Measurements from ENCODE around the gene GDPD5. TPM values are rescaled to one million over a fixed set of nuclear protein-coding genes. Genes with fewer than 3 reads are reported as not detected.

The GDPD5 gene
- total RNA-seq, 1 experiment from 2014 or later, result 4.0 TPM

DNA sequence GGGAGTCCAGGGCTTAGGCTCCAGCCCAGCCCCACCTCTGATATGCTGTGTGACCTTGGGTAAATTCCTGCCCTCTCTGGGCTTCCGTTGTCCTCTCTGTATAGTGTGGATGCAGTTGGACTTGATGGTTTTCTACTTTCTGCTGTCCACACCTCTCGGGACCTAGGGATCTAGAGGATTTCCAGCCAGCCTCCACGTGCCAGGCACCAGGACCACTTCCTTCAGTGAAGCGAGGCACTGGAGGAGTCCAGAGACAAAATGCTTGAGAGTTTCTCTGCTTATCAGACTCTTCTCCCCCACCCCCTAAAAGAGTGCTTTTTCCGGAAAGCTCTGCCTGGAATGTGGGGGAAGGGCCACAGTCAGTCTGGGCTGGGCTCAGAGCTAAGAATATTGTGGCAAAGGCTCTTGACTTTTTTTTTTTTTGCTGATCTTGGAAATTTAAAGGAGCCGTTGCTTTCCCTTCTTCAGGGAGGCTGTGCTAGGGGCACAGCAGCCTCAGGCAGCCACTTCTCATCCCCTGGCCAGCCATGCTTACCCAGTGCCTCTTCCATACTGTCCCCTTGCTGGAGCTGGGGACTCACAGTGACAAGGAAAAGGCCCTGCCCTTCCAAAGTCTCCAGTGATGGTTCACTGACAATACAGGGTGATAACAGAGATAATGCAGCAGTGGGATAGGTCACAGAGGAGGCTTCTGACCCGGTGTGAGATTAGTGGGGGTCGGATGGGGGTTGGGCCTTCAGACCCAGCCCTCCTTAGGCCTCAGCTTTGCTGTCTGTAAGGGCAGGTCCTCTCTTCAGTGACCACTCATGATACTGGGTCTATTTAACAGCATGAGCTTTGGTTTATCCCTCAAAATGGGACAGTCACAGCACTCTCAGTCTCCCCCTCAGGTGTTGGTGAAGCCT is 33.5 kb upstream of the GDPD5 start:
- no peak for DNase-seq (ENCODE audit: low spot score)

GRCh38 chr11:75557666-75558494 is 32.1 kb upstream of the GDPD5 start:
- no peak for DNase-seq (ENCODE audit: low spot score)

DNA sequence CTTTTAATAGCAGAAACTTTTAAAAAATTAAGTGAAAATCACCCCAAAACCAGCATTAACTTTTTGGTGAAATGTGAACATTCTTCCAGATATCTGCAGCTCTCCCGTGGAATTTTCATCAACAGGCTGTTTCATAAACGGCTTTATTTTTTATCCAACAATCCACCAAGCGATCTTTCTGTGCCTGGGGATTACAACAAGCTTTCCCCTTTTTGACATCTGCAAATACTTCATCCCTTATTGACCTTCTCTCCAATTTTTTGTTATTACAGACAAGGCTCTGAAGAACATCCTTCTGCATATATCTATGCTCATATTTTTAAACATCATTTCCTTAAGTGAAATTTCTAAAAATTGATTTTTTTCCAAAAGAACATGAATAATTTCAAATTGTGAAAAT is 30.5 kb upstream of the GDPD5 start:
- DNase-seq (ENCODE audit: low spot score), result no peak

DNA sequence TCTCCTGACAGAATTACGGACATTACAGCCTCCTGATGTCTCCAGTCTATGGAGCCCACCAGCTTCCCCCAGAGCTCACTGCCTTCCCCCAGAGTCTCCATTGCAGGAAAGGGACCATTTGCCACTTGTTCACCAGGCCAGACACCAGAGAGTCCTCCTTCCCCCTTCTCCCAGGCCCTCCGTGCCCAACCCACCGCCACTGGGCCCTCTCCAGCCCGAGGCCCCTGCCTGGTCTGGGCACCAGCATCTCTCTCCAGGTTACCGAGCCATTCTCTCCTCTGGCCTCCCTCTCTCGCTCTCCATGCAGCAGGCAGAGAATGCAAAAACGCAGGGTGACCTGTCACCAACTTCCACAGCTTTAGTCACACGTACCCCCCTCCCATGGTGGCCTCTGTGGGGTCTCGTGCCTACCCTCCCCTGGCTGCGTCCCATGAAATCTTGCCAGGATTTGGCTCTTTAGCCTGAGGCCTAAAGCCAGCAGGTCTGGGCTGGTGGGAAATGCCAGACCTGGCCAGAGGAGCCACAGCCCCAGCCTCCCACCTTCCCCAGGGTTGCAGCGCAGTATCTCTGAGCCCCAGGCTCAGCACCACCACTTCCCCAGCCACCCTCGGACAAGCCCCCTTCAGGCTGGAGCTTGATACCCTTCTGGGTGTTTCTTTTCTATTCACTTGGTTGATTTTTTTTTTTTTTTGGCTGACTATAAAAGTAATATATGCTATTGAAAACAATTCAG is 29.5 kb upstream of the GDPD5 start:
- DNase-seq (ENCODE audit: low spot score), result no peak

GRCh38 chr11:75554258-75555022 is 28.7 kb upstream of the GDPD5 start:
- DNase-seq (ENCODE audit: low spot score), result no peak

DNA sequence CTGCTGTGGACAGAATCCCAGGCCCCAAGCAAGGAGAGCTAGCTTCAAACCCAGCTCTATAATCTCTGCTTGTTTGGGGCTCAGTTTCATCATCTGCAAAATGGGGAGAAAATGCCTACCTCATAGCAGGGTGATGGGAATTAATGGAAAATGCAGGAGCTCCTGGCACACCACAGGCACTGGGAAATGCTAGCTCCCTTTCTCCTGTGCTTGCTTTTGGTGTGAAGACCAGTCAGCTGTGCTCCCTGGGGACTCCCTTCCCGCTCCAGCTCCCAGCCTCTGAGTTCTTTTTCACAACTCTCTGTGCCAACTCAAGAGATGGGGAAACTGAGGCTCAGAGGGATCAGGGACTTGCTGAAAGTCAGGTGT is 28.1 kb upstream of the GDPD5 start:
- DNase-seq (ENCODE audit: low spot score), result no peak

- no peak for DNase-seq (ENCODE audit: low spot score)
These were observed 27.4 kb upstream of the GDPD5 start for GRCh38 chr11:75553182-75553581.

DNA sequence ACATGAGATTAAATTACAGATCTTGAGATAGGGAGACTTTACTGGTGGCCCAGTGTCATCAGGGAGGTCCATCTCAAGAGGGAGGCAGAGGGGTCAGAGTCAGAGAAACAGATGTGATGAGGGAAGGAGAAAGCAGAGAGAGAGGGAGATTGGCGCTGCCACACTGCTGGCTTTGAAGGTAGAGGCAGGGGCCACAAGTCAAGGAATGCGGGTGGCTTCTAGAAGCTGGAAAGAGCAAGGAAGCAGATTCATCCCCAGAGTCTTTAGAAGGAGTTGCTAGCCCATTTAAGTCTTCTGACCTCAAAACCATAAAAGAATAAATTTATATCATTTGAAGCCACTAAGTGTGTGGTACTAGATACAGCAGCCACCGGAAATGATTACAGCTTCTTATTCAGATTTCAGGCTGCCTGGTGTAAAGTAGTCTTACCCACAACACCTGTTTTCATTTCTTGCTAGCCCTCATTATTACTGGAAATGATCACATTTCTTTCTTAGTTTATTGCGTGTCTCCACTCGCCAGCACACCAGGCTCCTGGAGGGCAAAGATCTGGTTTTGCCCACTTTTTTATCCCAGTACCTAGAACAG is 23.7 kb upstream of the GDPD5 start:
- DNase-seq (ENCODE audit: low spot score), result no peak

DNA sequence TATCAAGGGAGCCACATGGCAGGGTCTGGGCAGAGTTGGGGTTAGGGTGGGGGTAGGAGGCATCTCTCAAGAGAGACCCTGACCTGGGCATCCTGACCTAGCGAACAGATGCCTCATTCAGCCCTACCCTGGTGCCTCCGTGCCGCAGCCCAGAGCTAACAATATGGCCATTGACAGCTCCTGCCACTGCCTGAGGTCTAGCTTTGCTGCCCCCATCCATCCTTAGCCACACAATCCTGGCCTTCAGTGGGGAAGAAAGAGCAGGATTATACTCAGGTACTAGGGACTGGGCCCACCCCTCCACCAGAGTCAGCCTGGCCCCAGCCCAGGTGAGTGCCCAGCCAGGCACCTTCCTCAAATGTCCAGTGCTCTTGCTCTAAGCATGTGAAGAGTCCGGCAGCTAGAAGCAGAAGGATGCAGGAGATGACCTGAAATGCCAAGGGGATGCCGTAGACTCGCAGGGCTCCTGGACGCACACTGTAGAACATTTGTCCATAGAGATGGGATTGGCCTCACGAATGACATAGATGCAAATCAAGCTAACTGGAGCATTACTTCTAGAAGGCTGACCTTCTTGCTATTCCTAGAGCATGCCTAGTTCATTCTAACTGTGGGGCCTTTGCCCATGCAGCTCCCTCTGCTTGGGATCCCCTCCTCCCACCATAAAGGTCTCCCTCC is 23.0 kb upstream of the GDPD5 start:
- no peak for DNase-seq (ENCODE audit: low spot score)

- DNase-seq (ENCODE audit: low spot score), result peak; percentile 84
These were observed 21.9 kb upstream of the GDPD5 start for GRCh38 chr11:75547617-75548058.

DNA sequence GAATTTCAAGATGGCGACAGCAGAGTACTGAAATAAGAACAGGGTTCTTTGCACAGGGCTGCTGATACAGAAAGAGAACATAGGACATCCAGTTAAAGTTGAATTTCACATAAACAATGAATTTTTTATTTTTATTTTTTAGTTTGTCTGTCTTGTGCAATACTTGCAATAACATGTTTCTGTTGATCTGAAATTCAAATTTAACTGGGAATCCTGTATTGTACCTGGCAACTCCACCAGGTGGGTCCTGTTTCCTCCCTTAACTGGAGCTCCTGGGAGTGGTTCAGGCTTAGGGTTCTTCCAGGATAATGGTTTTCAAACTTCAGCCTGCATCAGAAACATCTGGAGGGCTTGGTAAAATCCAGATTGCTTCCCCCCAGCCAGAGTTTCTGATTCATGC is 21.4 kb upstream of the GDPD5 start:
- no peak for DNase-seq (ENCODE audit: low spot score)

GRCh38 chr11:75543806-75544205 is 18.1 kb upstream of the GDPD5 start:
- DNase-seq (ENCODE audit: low spot score), result no peak

DNA sequence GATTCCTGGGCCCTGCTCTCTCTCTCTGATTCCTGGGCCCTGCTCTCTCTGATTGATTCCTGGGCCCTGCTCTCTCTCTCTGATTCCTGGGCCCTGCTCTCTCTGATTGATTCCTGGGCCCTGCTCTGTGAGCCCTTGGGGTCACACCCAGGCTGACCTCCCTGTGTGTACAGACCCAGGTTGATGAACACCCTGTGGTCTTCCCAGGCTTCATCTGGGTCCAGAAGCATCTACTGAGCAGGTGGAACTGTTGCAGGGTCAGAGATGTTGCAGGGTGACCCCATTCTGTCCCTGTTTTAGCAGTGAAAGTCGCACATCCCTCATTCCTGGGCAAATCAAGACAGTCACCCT is 16.3 kb upstream of the GDPD5 start:
- no peak for DNase-seq (ENCODE audit: low spot score)

GRCh38 chr11:75541193-75542087 is 15.7 kb upstream of the GDPD5 start:
- no peak for DNase-seq (ENCODE audit: low spot score)

DNA sequence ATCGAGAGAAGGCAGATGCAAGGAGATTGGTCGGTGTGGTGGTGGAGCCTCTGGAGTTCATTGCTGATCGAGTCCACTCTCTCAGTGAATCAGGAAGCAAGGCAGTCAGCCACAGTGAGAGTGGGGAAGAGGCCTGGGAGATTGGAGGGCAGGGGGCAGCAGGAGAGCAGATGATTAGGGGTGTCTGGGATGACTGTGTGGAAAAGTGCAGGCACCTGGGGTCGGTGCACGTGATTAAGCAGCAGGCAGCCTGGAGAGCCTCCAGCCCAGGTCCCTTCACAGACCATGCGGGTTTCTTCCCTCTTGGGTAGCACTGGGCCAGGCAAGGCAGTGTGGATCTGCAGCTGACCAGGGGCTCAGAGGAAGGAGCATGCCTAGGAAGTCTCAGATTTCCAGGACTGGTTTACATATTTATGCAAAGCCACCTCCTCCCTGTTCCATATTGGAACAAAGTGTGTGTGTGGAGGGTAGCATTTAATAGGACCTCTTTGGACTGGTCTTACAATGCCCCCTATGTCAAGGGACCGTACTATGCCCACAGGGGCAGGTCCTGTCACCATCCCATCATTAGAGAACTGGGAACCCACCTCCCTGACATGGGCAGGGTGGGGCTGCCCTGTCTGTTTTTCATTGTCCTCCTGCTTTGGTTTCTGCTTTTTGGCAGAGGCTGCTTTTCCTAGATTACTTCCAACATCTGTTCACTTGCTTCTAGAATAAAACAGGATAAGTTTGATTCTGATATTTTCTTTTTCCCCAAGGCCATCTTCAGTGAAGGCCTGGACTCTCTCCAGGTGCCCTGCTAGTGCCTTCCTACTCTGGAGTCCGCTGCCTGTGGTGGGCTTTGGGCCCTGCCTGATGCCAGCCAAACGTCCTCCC is 14.0 kb upstream of the GDPD5 start:
- DNase-seq (ENCODE audit: low spot score), result no peak

DNA sequence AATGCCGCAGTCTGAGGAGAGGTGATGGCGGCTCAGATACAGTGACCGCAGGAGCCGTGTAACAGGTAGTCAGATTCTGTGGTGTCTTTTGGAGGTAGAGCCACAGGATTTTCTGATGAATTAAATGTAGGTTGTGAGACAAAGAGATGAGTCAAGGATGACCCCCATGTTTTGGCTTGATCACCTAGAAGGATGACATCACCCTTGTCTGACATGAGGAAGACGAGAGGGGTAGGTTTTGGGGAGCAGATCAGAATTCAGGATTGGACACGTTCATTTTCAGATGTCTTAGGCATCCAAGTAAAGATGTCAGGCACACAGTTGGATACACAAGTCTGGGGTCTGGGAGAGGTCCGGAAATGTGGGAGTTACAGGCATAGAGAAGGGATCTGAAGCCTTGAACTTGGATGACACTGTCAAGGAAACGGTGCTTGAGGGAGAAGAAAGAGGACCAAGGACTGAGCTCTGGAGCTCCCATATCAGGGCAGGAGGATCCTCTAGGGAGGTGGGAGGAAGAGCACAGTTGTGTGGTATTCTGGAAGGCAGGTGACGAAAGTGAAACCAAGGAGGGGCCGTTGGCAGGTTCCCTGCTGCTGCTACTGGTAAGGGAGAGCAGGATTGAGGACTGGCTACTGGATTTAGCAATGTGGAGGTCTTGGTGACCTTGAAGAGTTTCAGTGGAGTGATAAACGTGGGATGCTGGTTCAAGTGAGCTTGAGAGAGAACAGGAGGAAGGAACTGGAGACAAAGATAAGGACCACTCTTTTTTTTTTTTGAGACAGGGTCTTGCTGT is 12.6 kb upstream of the GDPD5 start:
- DNase-seq (ENCODE audit: low spot score), result no peak

DNA sequence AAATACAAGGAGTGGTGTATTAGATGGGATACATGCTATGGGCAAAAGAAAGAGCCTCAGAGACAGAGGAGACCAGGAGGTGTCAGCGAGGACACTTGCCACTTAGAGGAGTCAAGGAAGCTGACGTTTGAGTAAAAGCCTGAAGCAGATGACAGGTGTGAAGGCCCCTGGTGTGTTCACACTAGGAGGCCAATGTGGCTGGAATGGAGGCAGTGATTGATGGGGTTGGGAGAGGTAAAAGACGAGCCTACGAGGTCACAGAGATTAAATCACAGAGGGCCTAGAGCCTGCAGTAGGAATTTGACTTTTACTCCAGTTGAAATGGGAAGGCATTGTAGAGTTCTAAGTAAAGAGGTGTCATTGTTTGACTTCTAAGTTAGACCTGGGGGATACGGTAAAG is 12.0 kb upstream of the GDPD5 start:
- DNase-seq (ENCODE audit: low spot score), result no peak

Measured in HT-29 (cell line).